ENCODE results near the gene HHLA2. TPM values are rescaled to one million over a fixed set of nuclear protein-coding genes. Genes with fewer than 3 reads are reported as not detected.
A peak's percentile ranks its signal among the peaks of the same experiment; 100 is the strongest.

Gene HHLA2
- total and polyA plus RNA-seq, 8 donors, result 0.23 to 2.8 (median 0.95) TPM

DNA sequence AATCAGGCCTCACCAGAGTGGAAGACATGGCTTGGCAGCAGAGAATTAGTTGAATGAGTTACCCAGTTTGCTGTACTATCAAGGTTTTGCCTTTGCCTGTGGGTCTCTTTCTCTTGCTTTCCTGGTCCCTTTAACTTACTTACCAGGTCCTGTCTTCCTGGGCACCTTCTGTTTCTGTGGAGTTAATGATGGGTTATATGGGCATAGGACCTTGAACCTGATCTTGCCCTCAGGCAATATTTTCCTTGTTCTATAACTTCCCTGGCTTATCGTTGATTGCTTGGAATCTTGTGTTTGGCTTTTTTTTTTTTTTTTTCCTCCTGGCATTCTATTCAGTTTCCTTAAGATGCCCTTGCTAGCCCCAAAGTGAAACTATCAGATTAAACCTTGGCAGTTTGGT lies 106.8 kb downstream of the HHLA2 start:
- intact Hi-C loops (cut with DNase I), result no loop called here
- H3K4me1 ChIP-seq, result peaks cover 0 to 5% (median 4%) of the 10 kb centered on the region in 3 donors
- no peaks in the 10 kb centered on the region for H3K36me3 ChIP-seq
- no peak overlapping the region for H3K4me3 ChIP-seq
- no peak for FAIRE-seq
- no peak for DNase-seq
- TF ChIP-seq, protein P1, sequence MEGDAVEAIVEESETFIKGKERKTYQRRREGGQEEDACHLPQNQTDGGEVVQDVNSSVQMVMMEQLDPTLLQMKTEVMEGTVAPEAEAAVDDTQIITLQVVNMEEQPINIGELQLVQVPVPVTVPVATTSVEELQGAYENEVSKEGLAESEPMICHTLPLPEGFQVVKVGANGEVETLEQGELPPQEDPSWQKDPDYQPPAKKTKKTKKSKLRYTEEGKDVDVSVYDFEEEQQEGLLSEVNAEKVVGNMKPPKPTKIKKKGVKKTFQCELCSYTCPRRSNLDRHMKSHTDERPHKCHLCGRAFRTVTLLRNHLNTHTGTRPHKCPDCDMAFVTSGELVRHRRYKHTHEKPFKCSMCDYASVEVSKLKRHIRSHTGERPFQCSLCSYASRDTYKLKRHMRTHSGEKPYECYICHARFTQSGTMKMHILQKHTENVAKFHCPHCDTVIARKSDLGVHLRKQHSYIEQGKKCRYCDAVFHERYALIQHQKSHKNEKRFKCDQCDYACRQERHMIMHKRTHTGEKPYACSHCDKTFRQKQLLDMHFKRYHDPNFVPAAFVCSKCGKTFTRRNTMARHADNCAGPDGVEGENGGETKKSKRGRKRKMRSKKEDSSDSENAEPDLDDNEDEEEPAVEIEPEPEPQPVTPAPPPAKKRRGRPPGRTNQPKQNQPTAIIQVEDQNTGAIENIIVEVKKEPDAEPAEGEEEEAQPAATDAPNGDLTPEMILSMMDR (IDR thresholded peaks at IDR 0.05), result no peak
- H3K27ac ChIP-seq, result no peak overlapping the region
- 13 to 17% methylated on average over 1 of the region's 1 CpG for WGBS, 2 donors
- no peaks in the 10 kb centered on the region for H3K9me3 ChIP-seq
- ATAC-seq, result peak in 1 of 4 donors; percentile 7
- H3K27me3 ChIP-seq, result no peaks in the 10 kb centered on the region

DNA sequence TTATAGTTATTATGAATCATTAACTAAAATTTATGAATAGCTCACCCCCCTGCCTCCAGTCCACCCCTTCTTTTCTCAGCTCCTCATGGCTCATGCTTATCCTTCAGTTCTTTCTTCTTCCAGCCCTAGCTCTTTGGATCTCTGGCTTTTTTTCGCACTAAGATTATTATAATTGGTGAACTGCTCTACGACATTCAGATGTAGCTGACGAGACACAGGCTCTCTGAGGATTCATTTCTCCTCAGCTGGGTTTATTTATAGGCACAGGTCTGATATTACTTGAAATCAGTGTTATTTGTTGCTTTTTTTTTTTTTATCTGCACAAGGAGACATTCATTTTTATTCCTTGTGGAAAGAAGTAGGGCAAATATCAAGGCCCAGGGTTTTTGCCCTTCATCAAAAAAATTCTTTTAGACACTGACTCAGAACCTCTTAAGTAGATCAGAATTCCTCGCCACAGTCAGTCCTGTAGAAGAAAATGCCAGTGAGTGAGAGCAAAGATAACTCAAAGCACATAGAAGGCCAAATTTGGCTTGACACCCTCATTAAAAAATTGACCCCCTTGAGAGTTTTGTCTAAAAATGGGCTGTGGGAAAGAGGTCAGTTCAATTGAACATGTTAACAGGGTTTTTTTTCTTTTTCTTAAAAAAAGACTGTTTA lies 107.5 kb downstream of the HHLA2 start:
- Histone ChIP-seq H3K27me3 (no peaks in the 10 kb centered on the region), H3K27ac (no peak overlapping the region), H3K9me3 (no peaks in the 10 kb centered on the region), H3K36me3 (no peaks in the 10 kb centered on the region), H3K4me1 (peaks cover 0 to 5% (median 4%) of the 10 kb centered on the region in 3 donors), H3K4me3 (no peak overlapping the region)
- 90 to 99% methylated on average over 4 of the region's 4 CpGs for WGBS, 2 donors
- TF ChIP-seq, protein P1 (IDR thresholded peaks at IDR 0.05), result no peak
- ATAC-seq (no peak), DNase-seq (no peak), FAIRE-seq (no peak)
- intact Hi-C loops (cut with DNase I), result no loop called here

DNA sequence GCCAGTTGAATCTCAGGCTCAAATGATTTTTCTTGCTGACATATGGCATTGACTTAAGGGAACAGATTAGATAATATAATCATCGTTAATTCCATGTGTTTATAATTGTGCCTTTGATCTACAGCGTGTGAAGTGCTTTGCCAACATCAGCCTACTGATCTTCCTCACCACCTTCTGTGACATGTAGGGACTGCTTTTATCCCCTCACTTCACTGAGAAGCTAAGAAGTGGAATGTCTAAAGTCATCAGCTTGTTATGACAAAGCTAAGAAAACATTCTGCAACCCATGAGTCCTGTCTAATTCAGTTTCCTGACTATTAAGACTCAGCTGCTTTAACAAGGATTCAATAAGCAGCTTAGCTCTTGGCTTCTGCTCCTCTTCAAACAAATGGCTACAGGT lies 108.0 kb downstream of the HHLA2 start:
- no peak for FAIRE-seq

DNA sequence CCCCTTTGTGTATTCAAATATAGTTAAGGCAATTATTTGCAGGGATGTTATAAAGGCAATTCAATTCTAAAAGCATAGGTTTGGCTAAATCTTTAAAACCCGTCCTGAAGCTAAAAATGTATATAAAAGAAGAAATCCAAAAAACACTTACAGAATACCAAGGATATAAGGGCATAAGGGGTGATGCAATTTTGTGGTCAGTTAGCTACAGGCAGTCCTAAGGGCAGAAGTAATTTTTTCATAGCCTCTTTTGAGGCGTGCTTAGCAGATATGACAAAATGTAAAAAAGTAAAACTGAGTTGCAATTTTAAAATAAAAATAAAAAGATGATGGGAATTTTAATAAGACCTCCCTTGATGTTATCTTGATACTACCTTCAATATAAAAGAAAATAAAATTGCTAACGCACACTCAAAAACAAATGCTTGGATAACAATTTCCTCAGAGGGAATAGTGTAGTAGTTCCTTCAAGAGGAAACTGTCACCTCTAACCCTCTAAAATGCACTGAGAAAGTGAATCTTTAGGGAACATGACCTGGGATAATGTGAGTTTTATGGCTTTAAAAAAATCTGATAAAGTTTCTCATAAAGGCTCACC lies 109.8 kb downstream of the HHLA2 start:
- no peak for FAIRE-seq

More for the DNA sequence above, 108.0 kb downstream of the HHLA2 start:
- DNase-seq, result no peak
- Histone ChIP-seq H3K4me1 (peaks cover 0 to 5% (median 4%) of the 10 kb centered on the region in 3 donors), H3K4me3 (no peak overlapping the region), H3K9me3 (no peaks in the 10 kb centered on the region), H3K27ac (no peak overlapping the region), H3K36me3 (no peaks in the 10 kb centered on the region), H3K27me3 (no peaks in the 10 kb centered on the region)
- intact Hi-C loops (cut with DNase I), result no loop called here
- ATAC-seq, result no peak
- TF ChIP-seq, protein P1 (IDR thresholded peaks at IDR 0.05), result no peak
- WGBS, 2 donors, result 28 to 30% methylated on average over 2 of the region's 2 CpGs

More for the DNA sequence above, 109.8 kb downstream of the HHLA2 start:
- Histone ChIP-seq H3K4me1 (peaks cover 0 to 5% (median 4%) of the 10 kb centered on the region in 3 donors), H3K27ac (no peak overlapping the region), H3K36me3 (no peaks in the 10 kb centered on the region), H3K27me3 (no peaks in the 10 kb centered on the region), H3K9me3 (no peaks in the 10 kb centered on the region), H3K4me3 (no peak overlapping the region)
- intact Hi-C loops (cut with DNase I), result no loop called here
- DNase-seq (no peak), ATAC-seq (no peak)
- TF ChIP-seq, protein P1 (IDR thresholded peaks at IDR 0.05), result no peak
- 69 to 92% methylated on average over 3 of the region's 3 CpGs for WGBS, 2 donors
